ENCODE data around the gene CAPNS1.

DNA sequence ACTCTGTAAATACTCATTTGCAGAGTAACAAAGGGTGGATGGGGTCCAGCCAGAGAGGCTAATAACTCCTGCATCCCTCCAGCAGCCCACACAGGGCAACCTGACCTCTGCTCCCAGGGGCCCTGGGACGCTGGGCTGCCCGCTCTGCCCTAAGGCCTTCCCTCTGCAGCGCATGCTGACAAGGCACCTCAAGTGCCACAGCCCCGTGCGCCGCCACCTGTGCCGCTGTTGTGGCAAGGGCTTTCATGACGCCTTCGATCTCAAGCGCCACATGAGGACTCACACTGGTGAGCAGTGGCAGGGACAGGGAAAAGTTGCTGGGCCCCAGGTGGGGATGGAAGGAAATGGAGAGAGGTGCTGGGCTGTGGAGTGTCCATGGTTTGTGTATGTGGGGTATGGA is 27.2 kb upstream of the CAPNS1 start:
- TF ChIP-seq, protein P1, sequence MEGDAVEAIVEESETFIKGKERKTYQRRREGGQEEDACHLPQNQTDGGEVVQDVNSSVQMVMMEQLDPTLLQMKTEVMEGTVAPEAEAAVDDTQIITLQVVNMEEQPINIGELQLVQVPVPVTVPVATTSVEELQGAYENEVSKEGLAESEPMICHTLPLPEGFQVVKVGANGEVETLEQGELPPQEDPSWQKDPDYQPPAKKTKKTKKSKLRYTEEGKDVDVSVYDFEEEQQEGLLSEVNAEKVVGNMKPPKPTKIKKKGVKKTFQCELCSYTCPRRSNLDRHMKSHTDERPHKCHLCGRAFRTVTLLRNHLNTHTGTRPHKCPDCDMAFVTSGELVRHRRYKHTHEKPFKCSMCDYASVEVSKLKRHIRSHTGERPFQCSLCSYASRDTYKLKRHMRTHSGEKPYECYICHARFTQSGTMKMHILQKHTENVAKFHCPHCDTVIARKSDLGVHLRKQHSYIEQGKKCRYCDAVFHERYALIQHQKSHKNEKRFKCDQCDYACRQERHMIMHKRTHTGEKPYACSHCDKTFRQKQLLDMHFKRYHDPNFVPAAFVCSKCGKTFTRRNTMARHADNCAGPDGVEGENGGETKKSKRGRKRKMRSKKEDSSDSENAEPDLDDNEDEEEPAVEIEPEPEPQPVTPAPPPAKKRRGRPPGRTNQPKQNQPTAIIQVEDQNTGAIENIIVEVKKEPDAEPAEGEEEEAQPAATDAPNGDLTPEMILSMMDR (IDR thresholded peaks at IDR 0.05; ENCODE audit: insufficient read depth, low read length), result no peak
- no peak for TF ChIP-seq GABPA (IDR thresholded peaks at IDR 0.05; ENCODE audit: low read depth)

All from HL-60 (cell line).